ENCODE results near the gene ATP6V0D1.
"Not testable (repeated sequence)": the region's sequence is repeated elsewhere in the genome, so short reads cannot be mapped to it uniquely, and the experiment has no call there.

Gene ATP6V0D1

DNA sequence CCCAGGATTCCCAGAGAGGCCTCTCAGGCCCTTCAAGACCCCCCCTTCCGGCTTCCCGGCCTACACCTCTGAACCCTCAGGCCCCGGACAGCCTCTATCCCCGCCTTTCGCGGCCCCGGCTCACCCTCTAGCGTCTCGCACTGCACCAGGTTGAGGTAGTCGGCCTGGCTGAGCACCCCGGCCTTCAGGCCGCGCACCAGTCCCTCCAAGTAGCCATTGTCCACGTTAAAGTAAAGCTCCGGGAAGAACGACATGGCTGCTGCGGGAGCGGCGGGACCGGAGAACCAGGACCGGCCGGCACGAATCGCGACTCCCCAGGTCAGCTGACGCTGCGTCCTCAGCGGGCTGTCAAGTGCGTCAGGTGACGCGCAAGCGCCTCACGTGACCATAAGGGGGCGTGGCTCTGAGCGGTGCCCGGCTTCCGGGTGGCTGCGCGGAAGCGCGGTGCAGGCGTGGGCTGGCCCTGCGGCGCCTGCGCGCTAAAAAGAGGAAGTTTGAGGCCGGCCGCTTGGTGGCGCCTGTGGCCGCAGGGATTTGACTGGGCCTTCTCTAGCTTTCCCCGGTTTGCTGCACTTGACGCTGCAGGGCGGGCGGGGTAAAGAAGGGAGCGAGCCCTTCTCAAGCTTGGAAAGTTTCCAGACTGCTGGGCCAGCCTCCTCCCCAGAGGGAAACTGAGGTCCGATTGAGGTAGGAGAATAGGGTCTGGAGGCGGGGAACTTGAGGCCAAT lies at the start of gene ATP6V0D1:
ATP6V0D1 (minus strand) TSS at position 325 of the 728 bp plus-strand sequence; CDS start at position 254, 71 bp downstream.
- peak; percentile 96 for DNase-seq (ENCODE audit: low read depth, low spot score)

DNA sequence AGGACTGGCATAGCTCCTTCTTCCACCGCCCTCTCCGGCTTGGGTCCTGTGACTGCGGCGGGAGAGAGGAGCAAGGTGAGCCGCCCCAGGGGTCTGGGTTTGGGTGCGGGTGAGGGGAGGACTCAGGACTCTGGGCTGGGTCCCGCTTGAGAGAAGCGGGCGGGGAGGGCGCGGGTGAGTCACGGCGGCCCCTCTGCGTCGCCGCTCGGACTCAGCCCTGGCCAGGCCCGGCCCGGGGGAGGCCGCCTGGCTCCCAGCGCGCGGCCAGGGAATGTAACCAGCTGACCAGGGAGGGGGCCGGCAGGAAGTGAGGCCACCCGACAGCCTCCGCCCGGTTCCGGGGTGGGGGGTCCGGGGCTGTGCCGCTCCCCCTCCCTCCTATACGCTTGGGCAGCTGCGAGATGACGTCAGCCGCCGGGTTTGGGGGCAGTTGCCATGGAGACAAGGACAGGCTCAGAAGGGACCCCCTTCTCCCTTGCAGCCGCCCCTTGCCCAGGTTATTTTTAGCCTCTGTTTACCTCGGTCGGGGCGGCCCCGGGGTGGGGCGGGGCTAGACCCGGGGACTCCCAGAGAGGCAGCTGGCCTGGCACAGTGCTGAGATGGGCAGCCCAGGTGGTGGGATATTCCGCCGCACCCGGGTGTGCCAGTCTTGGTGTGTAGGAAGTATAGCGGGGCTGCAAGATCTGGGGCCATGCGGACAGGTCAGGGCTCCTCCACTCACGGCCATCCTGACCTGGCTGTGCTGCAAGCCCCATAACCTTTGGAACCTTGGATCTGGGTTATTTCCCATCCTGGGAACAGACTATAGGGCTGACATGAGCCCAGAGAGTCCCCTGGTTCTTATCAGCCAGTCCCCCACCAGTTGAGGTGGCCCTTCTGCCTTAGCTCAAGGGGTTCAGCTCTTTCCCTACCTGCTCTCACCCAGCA lies 49.3 kb upstream of the ATP6V0D1 start:
- DNase-seq (ENCODE audit: low read depth, low spot score): no peak

DNA sequence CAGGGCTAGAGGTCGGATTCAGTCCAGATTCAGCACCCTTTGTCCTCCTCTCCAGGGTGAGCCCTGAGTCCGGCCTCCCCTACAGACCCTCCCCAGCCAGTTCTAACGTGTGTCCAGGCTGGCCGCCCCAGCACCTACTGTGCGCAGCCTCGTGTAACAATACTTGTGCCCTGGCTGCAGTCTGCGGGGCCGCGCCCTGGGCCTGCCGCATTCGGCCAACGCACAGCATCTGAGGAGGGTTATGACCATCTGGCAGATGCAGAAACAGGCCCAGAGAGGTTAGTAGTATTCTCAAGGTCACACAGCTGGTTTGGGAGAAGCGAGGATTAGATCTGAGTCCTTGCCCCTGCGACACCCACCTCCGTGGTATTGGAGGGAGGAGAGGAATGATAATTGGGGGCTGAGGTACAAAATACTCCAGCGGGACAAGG lies 48.6 kb upstream of the ATP6V0D1 start:
- DNase-seq (ENCODE audit: low read depth, low spot score): no peak

DNA sequence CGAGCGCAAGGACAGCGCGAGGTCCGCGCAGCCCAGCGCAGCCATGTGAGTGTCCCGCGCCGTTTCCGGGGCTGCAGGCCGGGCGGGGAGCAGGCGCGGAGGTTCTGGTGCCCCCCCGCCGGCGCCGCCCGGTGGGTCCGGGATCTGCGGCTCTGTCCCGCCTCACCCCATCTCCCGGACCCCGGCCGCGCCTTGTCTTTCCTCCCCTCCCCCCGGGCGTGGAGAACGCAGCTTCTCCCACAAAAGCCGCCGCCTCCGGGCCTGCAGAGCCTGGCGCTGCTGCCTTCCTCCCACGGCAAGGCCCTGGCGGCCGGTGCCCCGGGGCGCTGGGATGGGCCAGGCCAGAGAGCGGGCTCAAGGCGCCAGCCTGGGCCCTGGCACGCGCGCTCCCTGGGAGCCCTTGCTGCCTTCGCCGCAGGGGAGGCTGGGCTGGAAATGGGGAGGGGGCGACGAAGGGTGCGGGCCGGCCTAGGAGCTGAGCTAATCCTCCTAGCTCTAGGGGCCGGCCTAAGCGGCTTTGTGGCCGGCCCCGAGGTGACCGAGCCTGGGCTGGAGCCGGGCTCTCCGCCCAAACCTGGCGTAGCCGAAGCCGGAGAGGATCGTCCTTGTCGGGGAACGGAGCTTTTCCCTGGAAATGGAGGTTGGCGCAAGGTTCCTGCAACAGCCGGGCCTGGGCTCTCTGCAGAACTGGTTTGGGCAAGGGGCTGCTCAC lies 48.1 kb upstream of the ATP6V0D1 start:
- DNase-seq (ENCODE audit: low read depth, low spot score): no peak

DNA sequence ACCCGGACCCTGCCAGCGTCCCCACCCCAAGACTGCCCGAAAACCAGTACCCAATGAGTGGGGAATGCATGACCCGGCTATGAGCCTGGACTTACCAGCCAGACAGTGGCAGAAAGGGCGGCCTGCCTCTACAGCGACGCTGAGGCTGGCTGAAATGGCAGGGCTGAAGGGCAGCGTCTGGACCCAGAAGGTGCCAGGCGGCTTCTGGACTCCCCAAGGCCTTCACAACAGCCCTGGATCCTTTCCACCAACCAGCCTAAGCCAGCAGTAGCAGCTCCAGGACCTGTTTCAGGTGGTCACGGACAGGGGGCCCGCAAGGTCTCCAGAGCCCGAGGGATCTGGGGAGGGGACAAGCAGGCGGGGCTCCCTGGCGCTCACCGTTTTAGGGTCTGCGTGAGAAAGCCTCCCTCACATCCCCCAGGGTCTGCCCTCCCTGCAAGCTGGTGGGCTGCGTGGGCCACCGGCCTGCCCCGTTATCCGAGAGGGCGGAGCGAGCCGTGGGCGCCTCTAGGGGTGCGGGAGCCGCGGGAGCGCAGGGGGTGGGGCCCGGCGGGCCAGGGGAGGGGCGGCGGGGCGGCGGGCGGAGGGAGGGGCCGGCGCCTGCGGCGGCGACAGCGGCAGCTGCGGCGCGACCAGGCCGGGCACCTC lies 47.4 kb upstream of the ATP6V0D1 start, which contains the start of gene RIPOR1:
RIPOR1 (plus strand) TSS at position 608 of the 648 bp plus-strand sequence. CDS start 9,618 bp downstream, outside the sequence.
- DNase-seq (ENCODE audit: low read depth, low spot score): no peak

DNA sequence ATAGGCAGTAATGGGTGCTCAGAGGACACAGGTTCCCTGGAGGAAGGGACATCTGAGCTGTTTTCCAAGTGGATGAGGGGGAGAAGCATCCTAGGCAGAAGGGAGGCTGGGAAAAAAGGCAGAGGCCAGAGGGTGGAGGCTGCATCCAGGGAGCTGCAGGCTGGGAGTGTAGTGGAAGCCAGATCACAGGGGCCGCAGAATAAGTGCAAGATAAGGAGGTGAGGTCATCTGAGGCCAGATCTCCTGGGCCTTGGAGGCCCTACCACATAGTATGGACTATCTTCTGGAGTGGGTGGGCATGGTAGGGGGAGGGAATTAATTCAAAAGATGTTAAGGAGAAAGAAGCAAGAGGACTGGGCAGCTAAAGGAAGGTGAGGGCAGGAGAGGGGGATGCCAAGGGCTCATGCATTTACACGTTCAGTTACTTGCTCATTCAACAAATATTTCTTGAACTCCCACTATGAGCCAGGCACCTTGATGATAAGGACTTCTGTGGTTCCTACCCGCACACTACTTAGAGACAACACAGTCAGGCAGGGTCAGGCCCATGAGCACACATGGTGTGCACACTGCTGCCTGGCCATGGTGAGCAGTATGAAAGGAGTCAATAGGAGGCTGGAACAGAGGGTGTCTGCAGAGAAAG lies 45.3 kb upstream of the ATP6V0D1 start:
- no peak for DNase-seq (ENCODE audit: low read depth, low spot score)

DNA sequence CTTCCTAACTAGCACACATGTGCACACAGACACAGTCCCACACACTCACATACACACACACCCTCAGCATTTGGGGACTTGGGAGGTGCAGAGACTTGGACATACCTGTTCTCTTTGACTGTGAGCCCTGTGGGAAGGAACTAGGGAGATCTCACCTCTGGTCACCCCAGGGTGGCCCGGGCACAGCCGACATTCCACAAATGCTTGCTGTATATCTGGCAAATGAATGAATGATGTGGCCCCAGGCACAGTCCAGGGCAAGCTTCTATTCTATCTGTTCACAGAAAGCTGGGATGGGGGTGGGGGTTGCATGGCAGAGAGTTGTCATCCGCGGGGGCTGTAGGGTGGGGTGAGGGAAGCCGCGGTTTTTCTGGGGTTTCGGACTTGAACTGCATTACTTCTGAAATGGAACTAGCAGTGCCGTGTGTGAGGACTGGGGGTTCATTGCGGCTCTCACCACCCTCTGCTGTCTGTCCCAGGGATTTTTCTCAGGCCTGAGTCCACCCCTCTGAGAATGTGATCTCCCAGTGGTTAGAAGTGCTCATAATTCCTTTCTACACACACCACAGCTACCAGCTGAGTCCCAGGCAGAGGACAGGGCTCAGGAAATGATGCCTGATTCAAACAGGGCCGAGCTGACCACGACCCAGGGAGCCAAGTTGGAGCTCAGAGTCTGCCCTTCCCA lies 44.4 kb upstream of the ATP6V0D1 start:
- no peak for DNase-seq (ENCODE audit: low read depth, low spot score)

DNA sequence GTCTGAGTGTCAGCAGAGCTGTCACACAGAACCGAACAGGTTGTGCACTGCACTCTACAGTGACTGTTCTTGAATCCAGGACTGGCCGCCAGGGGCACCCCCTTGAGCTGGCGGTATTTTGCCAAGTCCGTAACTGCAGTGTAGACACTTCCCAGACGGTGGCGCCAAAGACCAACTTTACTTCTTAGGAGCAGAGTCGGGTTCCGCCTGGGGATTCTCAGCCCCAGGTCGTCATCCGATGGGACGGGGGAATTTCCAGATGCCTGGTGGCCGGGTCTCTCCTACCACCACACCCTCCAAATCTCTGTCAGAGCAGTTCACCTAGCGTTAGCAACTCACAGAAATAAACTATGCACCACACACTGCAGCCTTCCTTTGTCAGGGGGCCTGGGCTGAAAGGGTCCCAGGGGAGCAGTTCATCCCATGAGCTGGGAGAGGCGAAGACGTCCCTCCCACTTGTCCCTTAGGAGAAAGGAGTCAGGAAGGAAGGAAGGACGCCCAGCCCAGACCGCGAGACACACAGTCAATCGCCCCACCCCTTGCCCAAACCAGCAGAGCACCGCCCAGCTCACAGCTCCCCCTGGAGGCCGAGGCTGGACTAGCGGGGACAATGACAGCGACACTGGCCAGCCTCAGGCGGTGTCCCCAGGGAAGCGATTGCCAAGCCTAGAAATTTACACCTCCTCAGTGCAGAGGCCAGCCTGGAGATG lies 40.3 kb upstream of the ATP6V0D1 start:
- DNase-seq (ENCODE audit: low read depth, low spot score): peak; percentile 95

DNA sequence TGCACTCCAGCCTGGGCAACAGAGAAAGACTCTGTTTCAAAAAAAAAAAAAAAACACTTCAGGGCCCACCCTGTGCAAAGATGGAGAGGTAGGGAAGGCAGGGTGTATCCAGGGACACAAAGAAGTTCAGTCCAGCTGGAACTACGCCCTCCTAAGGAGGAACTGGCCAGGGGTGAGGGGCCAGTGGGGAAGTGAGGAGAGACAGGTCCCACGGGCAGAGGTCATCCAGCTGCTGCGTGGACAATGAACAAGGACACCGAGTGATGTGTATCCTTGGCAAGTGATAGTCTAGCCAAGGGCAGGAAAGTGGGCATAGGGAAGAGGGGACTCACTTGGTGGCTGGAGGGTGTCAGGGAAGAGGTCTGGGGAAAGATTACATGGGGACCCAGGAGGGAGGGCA lies 38.3 kb upstream of the ATP6V0D1 start:
- no peak for DNase-seq (ENCODE audit: low read depth, low spot score)

DNA sequence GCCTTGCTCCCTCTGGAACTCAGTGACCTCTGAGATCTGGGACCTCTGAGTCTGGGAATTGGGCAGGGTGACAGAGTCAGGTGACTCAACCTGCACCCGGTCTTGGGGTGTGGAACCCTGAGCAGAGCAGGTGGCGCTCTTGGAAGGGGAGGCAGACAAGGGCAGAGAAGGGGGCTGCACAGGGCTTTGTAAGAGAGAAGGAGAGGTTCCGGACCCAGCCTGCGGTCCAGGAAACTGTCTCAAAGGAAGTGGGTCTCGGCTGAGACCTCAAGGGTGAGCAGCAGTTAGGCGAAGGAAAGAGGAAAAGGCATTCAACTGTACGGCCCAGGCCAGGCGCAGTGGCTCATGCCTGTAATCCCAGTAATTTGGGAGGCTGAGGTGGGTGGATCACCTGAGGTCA lies 37.7 kb upstream of the ATP6V0D1 start:
- DNase-seq (ENCODE audit: low read depth, low spot score): no peak

DNA sequence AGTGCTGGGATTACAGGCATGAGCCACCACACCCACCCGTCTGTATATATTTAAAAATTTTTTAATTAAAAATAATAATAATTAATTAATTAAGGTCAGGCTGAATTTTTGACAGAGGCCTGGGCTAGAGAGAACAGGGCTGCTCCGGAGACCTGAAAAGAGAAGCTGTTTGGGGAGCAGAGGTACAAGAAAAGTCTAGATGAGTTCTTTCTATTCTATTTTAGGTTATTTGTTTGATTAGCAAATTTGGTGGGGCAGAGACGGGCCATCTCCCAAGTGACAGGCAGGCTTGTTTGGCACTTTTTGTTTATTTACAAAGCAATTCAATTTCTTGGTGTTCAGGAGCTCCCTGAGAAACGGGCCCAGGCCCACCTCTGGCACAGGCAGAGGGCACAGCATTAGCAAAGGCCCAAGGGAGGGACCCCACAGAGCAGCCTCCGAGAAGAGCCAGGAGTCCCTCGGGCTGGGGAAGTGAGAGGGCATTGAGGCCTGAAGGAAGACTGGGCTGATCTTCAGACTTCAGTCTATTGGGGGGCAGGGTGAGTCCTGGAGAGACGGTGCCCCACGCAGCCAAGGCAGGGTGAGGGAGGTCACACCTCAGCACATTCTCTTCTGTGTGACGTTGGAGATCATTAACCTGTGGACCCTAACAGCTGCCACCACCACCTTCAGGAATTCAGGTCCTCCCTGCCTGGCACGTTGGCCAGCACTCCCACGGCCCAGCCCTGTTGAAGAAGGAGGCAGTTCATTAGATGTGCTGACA lies 36.9 kb upstream of the ATP6V0D1 start:
- no peak for DNase-seq (ENCODE audit: low read depth, low spot score)

DNA sequence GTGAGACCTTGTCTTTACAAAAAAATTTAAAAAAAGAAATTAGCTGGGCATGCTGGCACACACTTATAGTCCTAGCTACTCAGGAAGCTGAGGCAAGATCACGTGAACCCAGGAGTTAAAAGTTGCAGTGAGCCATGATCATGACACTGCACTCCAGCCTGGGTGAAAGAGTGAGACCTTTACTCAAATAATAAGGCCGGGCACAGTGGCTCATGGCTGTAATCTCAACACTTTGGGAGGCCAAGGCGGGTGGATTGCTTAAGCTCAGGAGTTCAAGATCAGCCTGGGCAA lies 36.1 kb upstream of the ATP6V0D1 start:
- DNase-seq (ENCODE audit: low read depth, low spot score): no peak

DNA sequence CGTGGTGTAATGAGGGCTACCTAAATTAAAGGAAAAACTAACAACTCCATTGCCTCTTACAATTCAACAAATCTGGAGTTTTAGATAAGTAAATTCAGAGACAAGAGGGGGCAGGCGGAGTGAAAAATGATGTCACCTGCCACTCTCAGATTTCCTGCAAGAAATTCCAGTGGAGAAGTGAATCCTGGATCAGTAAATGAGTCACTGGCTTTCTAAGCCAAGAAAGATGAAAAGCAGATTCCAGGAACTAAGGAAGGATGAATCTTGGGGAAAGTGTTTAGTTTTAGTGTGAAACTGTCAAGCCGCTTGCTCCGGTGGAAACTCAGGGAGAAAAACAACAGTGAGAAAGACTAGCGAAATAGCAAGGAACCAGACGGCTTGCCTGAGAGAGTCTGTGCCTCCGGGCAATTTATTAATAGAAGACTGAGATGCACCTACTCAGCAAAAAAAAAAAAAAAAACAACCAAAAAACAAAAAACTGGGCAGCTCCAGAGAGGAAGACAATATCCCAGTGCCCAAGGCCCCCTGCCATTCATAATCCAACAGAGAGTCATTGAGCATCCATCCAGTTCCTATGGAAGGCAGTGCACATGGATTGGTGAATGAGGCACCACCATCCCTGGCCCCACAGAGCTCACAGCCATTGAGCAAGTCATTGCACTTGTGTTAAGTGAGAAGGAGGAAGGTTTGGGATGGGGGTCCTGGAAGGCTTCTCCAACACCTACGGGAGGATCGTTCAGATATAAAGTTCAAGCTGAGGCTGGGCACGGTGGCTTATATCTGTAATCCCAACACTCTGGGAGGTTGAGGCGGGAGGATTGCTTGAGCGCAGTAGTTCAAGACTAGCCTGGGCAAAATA lies 35.6 kb upstream of the ATP6V0D1 start:
- DNase-seq (ENCODE audit: low read depth, low spot score): no peak

DNA sequence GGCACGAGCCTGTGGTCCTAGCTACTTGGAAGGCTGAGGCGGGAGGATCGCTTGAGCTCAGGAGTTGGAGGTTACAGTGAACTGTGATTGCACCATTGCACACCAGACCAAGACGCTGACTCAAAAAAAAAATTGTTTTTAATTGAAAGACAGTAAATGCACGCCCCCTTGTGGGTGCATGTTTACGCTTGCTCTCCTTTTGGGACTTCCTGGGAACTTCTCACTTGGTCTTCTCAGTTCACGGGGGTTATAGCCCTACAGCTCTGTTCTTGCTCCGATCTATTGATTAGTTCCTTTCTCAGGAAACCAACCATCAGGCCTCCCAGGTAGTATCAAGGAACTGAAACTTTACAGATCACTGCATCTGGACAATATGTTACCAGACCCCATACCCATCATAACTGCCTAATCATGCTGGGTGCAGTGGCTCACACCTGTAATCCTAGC lies 33.4 kb upstream of the ATP6V0D1 start:
- peak; percentile 65 for DNase-seq (ENCODE audit: low read depth, low spot score)

DNA sequence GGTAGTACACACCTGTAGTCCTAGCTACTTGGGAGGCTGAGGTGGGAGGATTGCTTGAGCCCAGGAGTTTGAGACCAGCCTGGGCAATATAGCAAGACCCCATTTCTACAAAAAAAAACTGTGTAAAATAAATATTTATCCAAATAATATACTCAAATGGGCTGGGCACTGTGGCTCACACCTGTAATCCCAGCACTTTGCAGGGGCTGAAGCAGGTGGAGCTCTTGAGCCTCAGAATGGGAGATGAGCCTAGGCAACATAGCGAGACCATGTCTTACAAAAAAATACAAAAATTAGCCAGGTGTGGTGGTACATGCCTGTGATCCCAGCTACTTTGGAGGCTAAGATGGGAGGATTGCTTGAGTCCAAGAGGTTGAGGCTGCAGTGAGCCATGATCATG lies 32.9 kb upstream of the ATP6V0D1 start:
- not testable (repeated sequence) for DNase-seq (ENCODE audit: low read depth, low spot score)

DNA sequence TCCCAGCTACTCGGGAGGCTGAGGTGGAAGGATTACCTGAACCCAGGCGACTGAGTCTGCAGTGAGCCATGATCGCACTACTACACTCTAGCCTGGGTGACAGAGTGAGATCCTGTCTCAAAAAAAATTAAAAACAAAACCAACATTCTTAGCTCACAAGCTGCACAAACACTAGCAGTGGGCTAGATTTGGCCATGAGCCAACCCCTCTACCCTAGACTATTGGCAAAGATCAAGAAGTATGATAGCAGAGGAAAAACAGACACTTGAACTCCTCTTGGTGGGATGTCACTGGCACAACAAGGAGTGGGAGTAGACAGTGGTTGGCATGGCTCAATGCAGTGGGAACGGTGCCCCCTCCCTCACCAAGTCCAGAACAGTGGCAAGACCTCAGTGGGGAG lies 28.1 kb upstream of the ATP6V0D1 start:
- DNase-seq (ENCODE audit: low read depth, low spot score): no peak

DNA sequence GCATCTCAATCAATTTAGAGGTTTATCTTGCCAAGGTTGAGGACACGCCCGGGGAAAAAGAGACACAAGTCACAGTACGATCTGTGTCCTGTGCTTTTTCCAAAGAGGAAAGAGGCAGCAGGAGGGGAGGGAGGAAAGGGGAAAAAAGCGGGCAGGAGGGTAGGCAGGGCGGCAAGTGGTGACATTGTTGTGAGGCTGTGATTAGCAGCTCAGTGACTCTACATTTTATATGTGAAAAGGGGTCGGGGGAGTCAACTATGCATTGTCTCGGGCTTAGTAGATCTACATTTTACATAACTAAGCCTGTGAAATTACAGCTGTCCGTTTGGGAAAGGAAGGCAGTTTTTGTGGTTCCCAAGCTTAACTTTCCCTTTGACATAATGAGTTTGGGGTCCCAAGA lies 25.5 kb upstream of the ATP6V0D1 start:
- DNase-seq (ENCODE audit: low read depth, low spot score): no peak
